ENCODE results near the gene TNFSF12.

TNFSF12 gene

DNA sequence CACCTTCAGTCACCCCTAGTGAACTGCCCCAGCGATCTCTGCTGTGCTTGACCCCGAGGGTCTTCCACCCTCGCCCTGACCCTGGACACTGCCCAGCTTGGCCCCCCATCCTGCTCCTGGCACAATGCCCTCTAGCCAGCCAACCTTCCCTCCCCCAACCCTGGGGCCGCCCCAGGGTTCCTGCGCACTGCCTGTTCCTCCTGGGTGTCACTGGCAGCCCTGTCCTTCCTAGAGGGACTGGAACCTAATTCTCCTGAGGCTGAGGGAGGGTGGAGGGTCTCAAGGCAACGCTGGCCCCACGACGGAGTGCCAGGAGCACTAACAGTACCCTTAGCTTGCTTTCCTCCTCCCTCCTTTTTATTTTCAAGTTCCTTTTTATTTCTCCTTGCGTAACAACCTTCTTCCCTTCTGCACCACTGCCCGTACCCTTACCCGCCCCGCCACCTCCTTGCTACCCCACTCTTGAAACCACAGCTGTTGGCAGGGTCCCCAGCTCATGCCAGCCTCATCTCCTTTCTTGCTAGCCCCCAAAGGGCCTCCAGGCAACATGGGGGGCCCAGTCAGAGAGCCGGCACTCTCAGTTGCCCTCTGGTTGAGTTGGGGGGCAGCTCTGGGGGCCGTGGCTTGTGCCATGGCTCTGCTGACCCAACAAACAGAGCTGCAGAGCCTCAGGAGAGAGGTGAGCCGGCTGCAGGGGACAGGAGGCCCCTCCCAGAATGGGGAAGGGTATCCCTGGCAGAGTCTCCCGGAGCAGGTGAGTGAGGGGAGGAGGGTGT is 9.9 kb downstream of the TNFSF12 start, which contains the start of gene TNFSF13:
Gene TNFSF13 (plus strand): TSS at position 207 of the 776 bp plus-strand sequence. CDS start 290 bp downstream, at position 497.
- TF ChIP-seq, protein P1, sequence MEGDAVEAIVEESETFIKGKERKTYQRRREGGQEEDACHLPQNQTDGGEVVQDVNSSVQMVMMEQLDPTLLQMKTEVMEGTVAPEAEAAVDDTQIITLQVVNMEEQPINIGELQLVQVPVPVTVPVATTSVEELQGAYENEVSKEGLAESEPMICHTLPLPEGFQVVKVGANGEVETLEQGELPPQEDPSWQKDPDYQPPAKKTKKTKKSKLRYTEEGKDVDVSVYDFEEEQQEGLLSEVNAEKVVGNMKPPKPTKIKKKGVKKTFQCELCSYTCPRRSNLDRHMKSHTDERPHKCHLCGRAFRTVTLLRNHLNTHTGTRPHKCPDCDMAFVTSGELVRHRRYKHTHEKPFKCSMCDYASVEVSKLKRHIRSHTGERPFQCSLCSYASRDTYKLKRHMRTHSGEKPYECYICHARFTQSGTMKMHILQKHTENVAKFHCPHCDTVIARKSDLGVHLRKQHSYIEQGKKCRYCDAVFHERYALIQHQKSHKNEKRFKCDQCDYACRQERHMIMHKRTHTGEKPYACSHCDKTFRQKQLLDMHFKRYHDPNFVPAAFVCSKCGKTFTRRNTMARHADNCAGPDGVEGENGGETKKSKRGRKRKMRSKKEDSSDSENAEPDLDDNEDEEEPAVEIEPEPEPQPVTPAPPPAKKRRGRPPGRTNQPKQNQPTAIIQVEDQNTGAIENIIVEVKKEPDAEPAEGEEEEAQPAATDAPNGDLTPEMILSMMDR (IDR thresholded peaks at IDR 0.05; ENCODE audit: low read depth, low read length, missing control alignments), result no peak
- no peak within 1 kb of the TSS for H3K4me3 ChIP-seq (replicated peaks; ENCODE audit: low read depth, low read length)
- DNase-seq (ENCODE audit: extremely low read depth, low read depth), result no peak

- H3K4me3 ChIP-seq (replicated peaks; ENCODE audit: low read depth, low read length), result no peak overlapping the region
- DNase-seq (ENCODE audit: extremely low read depth, low read depth), result no peak
Measured at GRCh38 chr17:7559320-7560171, 10.7 kb downstream of the TNFSF12 start.

GRCh38 chr17:7560172-7561027 is 11.5 kb downstream of the TNFSF12 start:
- DNase-seq (ENCODE audit: extremely low read depth, low read depth), result no peak
- TF ChIP-seq, protein P1 (IDR thresholded peaks at IDR 0.05; ENCODE audit: low read depth, low read length, missing control alignments), result peak; percentile 72
- peak overlapping the region; percentile 89 for H3K4me3 ChIP-seq (replicated peaks; ENCODE audit: low read depth, low read length)

More at GRCh38 chr17:7559320-7560171, 10.7 kb downstream of the TNFSF12 start:
- TF ChIP-seq, protein P1 (IDR thresholded peaks at IDR 0.05; ENCODE audit: low read depth, low read length, missing control alignments), result no peak

- TF ChIP-seq, protein P1 (IDR thresholded peaks at IDR 0.05; ENCODE audit: low read depth, low read length, missing control alignments), result peak; percentile 61
- H3K4me3 ChIP-seq (replicated peaks; ENCODE audit: low read depth, low read length), result peak overlapping the region; percentile 89
- no peak for DNase-seq (ENCODE audit: extremely low read depth, low read depth)
Measured at GRCh38 chr17:7561028-7561575, 12.2 kb downstream of the TNFSF12 start.

- TF ChIP-seq, protein P1 (IDR thresholded peaks at IDR 0.05; ENCODE audit: low read depth, low read length, missing control alignments), result no peak
- peak within 1 kb of the TSS; percentile 89 for H3K4me3 ChIP-seq (replicated peaks; ENCODE audit: low read depth, low read length)
- DNase-seq (ENCODE audit: extremely low read depth, low read depth), result no peak
Measured at GRCh38 chr17:7561589-7562207, 12.8 kb downstream of the TNFSF12 start, which contains the start of gene SENP3. SENP3 (plus strand) TSS chr17:7561919; CDS start chr17:7563077, 1,158 bp downstream.
